ENCODE data around the gene PCDHGA4.

DNA sequence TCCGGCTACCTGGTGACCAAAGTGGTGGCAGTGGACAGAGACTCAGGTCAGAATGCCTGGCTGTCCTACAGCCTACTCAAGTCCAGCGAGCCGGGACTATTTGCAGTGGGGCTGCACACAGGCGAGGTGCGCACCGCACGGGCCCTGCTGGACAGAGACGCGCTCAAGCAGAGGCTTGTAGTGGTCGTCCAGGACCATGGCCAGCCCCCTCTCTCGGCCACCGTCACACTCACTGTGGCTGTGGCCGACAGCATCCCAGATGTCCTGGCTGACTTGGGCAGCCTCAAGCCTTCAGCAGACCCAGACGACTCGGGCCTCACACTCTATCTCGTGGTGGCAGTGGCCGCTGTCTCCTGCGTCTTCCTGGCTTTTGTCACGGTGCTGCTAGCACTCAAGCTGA lies 2.1 kb downstream of the PCDHGA4 start:
- TF ChIP-seq CTCF (IDR thresholded peaks at IDR 0.05; ENCODE audit: poor library complexity) (no peak), EZH2 (IDR thresholded peaks at IDR 0.05; ENCODE audit: borderline replicate concordance) (no peak)

All from hepatocyte (in vitro differentiated cells).